IMR-90 (cell line): Measurements from ENCODE around the gene SV2A. TPM values are rescaled to one million over a fixed set of nuclear protein-coding genes. Genes with fewer than 3 reads are reported as not detected.
A peak's percentile ranks its signal among the peaks of the same experiment; 100 is the strongest.

Source experiments
- ATAC-seq: fragments of 200-7000 bp; cut with Tn5 transposase; 2 replicates; pipeline ENCODE4 v1.9.1; 2020; ENCODE audit warnings: low read depth, mild to moderate bottlenecking, moderate library complexity
- BruUV-seq: library from RNA; stranded (reverse); fragments of 400-500 nt; replicated peaks from 2 replicates; lab custom pipeline; 2021; lab: Mats Ljungman, UMichigan
- CTCF ChIA-PET: fragments of 300-600 bp; formaldehyde crosslinking; extraction: SDS; loops from one replicate; lab custom pipeline; 2021; ENCODE audit warnings: antibody characterized with exemption; lab: Yijun Ruan, JAX
- POLR2A ChIA-PET: fragments of 300-600 bp; sonication (Branson Sonifier 250); formaldehyde crosslinking; loops from one replicate; lab custom pipeline; 2022; ENCODE audit warnings: antibody characterized with exemption; ENCODE audit not compliant: unreplicated experiment; lab: Charles Lee
- DNase-seq: peaks from one replicate; pipeline ENCODE4 v3.0.0; 2013
- H2AFZ ChIP-seq: replicated peaks from 2 replicates; pipeline ENCODE3; 2013; ENCODE audit warnings: low read length, mild to moderate bottlenecking; ENCODE audit not compliant: poor library complexity
- H2AK5ac ChIP-seq: 2 replicates; pipeline ENCODE4 v1.6.1; 2013; ENCODE audit warnings: low read depth, low read length, inconsistent platforms
- H2AK9ac ChIP-seq: replicated peaks from 2 replicates; pipeline ENCODE3; 2013; ENCODE audit warnings: mild to moderate bottlenecking, low read depth, low read length, moderate library complexity; ENCODE audit not compliant: poor library complexity
- H2BK120ac ChIP-seq: 2 replicates; pipeline ENCODE4 v1.6.1; 2013; ENCODE audit warnings: low read depth, low read length, inconsistent platforms
- H2BK15ac ChIP-seq: 3 replicates; pipeline ENCODE4 v1.6.1; 2013; ENCODE audit warnings: low read depth, low read length, inconsistent platforms
- H2BK20ac ChIP-seq: 2 replicates; pipeline ENCODE4 v1.6.1; 2013; ENCODE audit warnings: low read depth, mild to moderate bottlenecking, inconsistent platforms, low read length, moderate library complexity
- H2BK5ac ChIP-seq: 2 replicates; pipeline ENCODE4 v1.6.1; 2013; ENCODE audit warnings: mild to moderate bottlenecking, low read depth, low read length, inconsistent platforms; ENCODE audit not compliant: poor library complexity, severe bottlenecking
- H3K14ac ChIP-seq: replicated peaks from 2 replicates; pipeline ENCODE4 v1.6.1; 2013; ENCODE audit warnings: low read depth, low read length, inconsistent platforms
- H3K18ac ChIP-seq: 2 replicates; pipeline ENCODE4 v1.6.1; 2013; ENCODE audit warnings: low read depth, low read length, control low read depth
- H3K23ac ChIP-seq: 2 replicates; pipeline ENCODE4 v1.6.1; 2013; ENCODE audit warnings: low read depth, low read length, inconsistent platforms
- H3K27ac ChIP-seq: 2 replicates; pipeline ENCODE4 v1.5.1; 2013; ENCODE audit warnings: mild to moderate bottlenecking, control low read depth, low read length; ENCODE audit not compliant: insufficient read depth
- H3K27me3 ChIP-seq: 2 replicates; pipeline ENCODE4 v1.6.1; 2013; ENCODE audit warnings: low read length; ENCODE audit not compliant: control insufficient read depth, insufficient read depth
- H3K36me3 ChIP-seq: 2 replicates; pipeline ENCODE4 v1.6.1; 2013; ENCODE audit warnings: low read length, mixed read lengths; ENCODE audit not compliant: control insufficient read depth, insufficient read depth
- H3K4ac ChIP-seq: 2 replicates; pipeline ENCODE4 v1.6.1; 2013; ENCODE audit warnings: low read depth, low read length, inconsistent platforms
- H3K4me1 ChIP-seq: 2 replicates; pipeline ENCODE4 v1.6.1; 2013; ENCODE audit warnings: low read length, mixed read lengths; ENCODE audit not compliant: control insufficient read depth, insufficient read depth
- H3K4me2 ChIP-seq: 2 replicates; pipeline ENCODE4 v1.6.1; 2013; ENCODE audit warnings: low read depth, mild to moderate bottlenecking, control low read depth, low read length, moderate library complexity
- H3K4me3 ChIP-seq: 2 replicates; pipeline ENCODE4 v1.5.1; 2013; ENCODE audit warnings: low read depth, mild to moderate bottlenecking, control low read depth, low read length, moderate library complexity; ENCODE audit not compliant: insufficient read depth
- H3K56ac ChIP-seq: 2 replicates; pipeline ENCODE4 v1.6.1; 2013; ENCODE audit warnings: low read length, inconsistent platforms; ENCODE audit not compliant: insufficient read depth; ENCODE audit errors: extremely low read depth
- H3K79me1 ChIP-seq, 2 experiments: 2 replicates each; pipeline ENCODE4 v1.6.1; 2013; ENCODE audit warnings: low read length in 2 of 2, inconsistent platforms in 1 of 2, low read depth in 1 of 2
- H3K9ac ChIP-seq: 2 replicates; pipeline ENCODE4 v1.6.1; 2013; ENCODE audit warnings: low read depth, low read length, control low read depth
- H3K9me1 ChIP-seq: 2 replicates; pipeline ENCODE4 v1.6.1; 2013; ENCODE audit warnings: low read length, inconsistent platforms; ENCODE audit not compliant: insufficient read depth
- H3K9me3 ChIP-seq: 2 replicates; pipeline ENCODE4 v1.6.1; 2013; ENCODE audit warnings: low read length; ENCODE audit not compliant: control insufficient read depth, insufficient read depth
- H4K20me1 ChIP-seq: 2 replicates; pipeline ENCODE4 v1.6.1; 2013; ENCODE audit warnings: low read length, inconsistent platforms; ENCODE audit not compliant: insufficient read depth
- H4K5ac ChIP-seq: 2 replicates; pipeline ENCODE4 v1.6.1; 2013; ENCODE audit warnings: mild to moderate bottlenecking, low read depth, low read length, control low read depth
- H4K8ac ChIP-seq, 2 experiments: 2 replicates each; pipeline ENCODE4 v1.6.1; 2013; ENCODE audit warnings: low read depth in 2 of 2, low read length in 2 of 2, control low read depth in 1 of 2, inconsistent platforms in 1 of 2
- H4K91ac ChIP-seq: 2 replicates; pipeline ENCODE4 v1.6.1; 2013; ENCODE audit warnings: low read depth, low read length, inconsistent platforms; ENCODE audit not compliant: insufficient read depth
- CEBPB ChIP-seq: IDR thresholded peaks from 2 replicates; pipeline ENCODE4 v1.6.1; 2012; ENCODE audit warnings: low read depth, low read length, improper control_type of control experiment
- RAD21 ChIP-seq: IDR thresholded peaks from 2 replicates; pipeline ENCODE4 v1.6.1; 2012; ENCODE audit warnings: low read length, improper control_type of control experiment
- WGBS, 2 experiments: methylation state at CpG; one replicate each; pipeline versions ENCODE4 v1.1.5 to v1.1.7; 2013; ENCODE audit warnings: missing lambda C conversion rate in 2 of 2; ENCODE audit not compliant: insufficient read length in 1 of 2; ENCODE audit errors: extremely low coverage in 2 of 2; 5-methylcytosine and 5-hydroxymethylcytosine counted together
- dilution Hi-C: fragments of 300-500 bp; cut with HindIII; formaldehyde crosslinking; loops from one replicate; pipeline ENCODE4 v1.14.3; 2018; ENCODE audit warnings: low sequenced_read_pairs; ENCODE audit not compliant: unreplicated experiment
- in situ Hi-C: fragments of 300-500 bp; cut with MboI; formaldehyde crosslinking; loops from 3 replicates; pipeline ENCODE4 v1.14.3; 2019; ENCODE audit warnings: low sequenced_read_pairs, inconsistent platforms, mixed read lengths
- intact Hi-C: fragments of 100-400 bp; cut with micrococcal nuclease; formaldehyde crosslinking; loops from 2 replicates; pipeline ENCODE4 v1.10.0; 2022
- polyA plus RNA-seq, 3 experiments: library from polyadenylated mRNA; depleted of rRNA; stranded (reverse); fragments of >200 nt; gene quantifications; 2 replicates each; pipeline ENCODE4 v1.2.3, GENCODE V29; 2012; ENCODE audit warnings: low replicate concordance in 1 of 3
- total RNA-seq: library from RNA; depleted of rRNA; stranded (reverse); fragments of >200 nt; gene quantifications from 2 replicates; pipeline ENCODE4 v1.2.3, GENCODE V29; 2012

Gene SV2A
- total and polyA plus RNA-seq, 2 of the 4 experiments (the other 2 are of a cell fraction) = 15.4 to 19.6 TPM

- no peak overlapping the region; the same call in 1 of the 2 replicates for H2BK120ac ChIP-seq
- H2AFZ ChIP-seq = no peak overlapping the region
- H3K9ac ChIP-seq = no peak overlapping the region
- in situ Hi-C loops (no loop called here), intact Hi-C loops (no loop called here), dilution Hi-C loops (no loop called here)
- H3K4me2 ChIP-seq = no peak overlapping the region
- H2BK20ac ChIP-seq = no peak overlapping the region
- no peaks in the 10 kb centered on the region for H3K9me3 ChIP-seq
- H3K4me3 ChIP-seq = no peak overlapping the region
- H3K4ac ChIP-seq = no peak overlapping the region; the same call in 1 of the 2 replicates
- peaks cover 32% of the 10 kb centered on the region for H3K36me3 ChIP-seq
- peak overlapping the region; percentile 13; the same call in 1 of the 2 replicates for H2AK5ac ChIP-seq
- no peak overlapping the region for H3K18ac ChIP-seq
- H3K4me1 ChIP-seq = peaks cover 5% of the 10 kb centered on the region
- no CpG with 5 or more reads among the region's 3 CpGs for WGBS, 2 experiments
- TF ChIP-seq RAD21 (peak; percentile 3; the same call in 1 of the 2 replicates), CEBPB (no peak)
- no peak overlapping the region for H4K91ac ChIP-seq
- no TSS peak for BruUV-seq
- no peak overlapping the region for H3K14ac ChIP-seq
- no peak overlapping the region for H4K8ac ChIP-seq
- no peak overlapping the region for H2BK15ac ChIP-seq
- H2AK9ac ChIP-seq = no peak overlapping the region
- no peak overlapping the region for H4K5ac ChIP-seq
- peak overlapping the region; percentile 21 for H2BK5ac ChIP-seq
- H3K27me3 ChIP-seq = no peaks in the 10 kb centered on the region
- H3K56ac ChIP-seq = no peak overlapping the region
- no peak for DNase-seq
- ChIA-PET POLR2A (no interaction called here), CTCF (interaction anchor here (1.4 kb wide), 1 partner anchor 202 kb away, joined by 4 read pairs; no protein-coding TSS in a partner anchor)
- H3K9me1 ChIP-seq = peaks cover 7% of the 10 kb centered on the region
- H3K23ac ChIP-seq = no peak overlapping the region
- H3K79me1 ChIP-seq = peaks cover 13 to 40% of the 10 kb centered on the region in 2 experiments; a peak in 3 of 4 replicates
- H3K27ac ChIP-seq = no peak overlapping the region
- no peak for ATAC-seq
- no peaks in the 10 kb centered on the region; the same call in 1 of the 2 replicates for H4K20me1 ChIP-seq
These were observed 49.4 kb upstream of the SV2A start for GRCh38 chr1:149967041-149967440.
